Embryonic facial prominence (tissue), 1 donor: ENCODE results near the gene GRAMD2B.
"Not testable (repeated sequence)": the region's sequence is repeated elsewhere in the genome, so short reads cannot be mapped to it uniquely, and the experiment has no call there.

ENCODE experiments used
- DNase-seq: peaks from one replicate; pipeline ENCODE4 v3.0.0-alpha.2; 2016; ENCODE audit errors: extremely low spot score

Gene GRAMD2B

DNA sequence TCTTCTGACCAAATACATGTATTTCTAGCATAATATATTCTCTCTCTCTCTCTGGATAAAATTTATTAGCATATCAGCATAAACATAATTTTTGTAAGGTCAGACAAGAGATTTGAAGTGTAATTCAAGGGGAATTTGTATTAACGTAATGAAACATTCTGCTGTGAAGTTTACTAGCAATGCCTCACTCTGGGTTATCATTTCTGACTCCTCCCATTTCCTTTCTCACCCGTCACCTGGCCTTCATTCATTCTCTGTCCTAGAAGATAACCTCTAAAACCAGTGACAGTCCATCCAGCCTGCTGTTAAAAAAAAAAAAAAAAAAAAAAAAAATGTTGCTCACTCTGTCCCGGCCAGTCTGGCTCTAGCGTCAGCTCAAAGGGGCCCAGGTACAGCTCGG is 27.1 kb downstream of the GRAMD2B start:
- no peak for DNase-seq

DNA sequence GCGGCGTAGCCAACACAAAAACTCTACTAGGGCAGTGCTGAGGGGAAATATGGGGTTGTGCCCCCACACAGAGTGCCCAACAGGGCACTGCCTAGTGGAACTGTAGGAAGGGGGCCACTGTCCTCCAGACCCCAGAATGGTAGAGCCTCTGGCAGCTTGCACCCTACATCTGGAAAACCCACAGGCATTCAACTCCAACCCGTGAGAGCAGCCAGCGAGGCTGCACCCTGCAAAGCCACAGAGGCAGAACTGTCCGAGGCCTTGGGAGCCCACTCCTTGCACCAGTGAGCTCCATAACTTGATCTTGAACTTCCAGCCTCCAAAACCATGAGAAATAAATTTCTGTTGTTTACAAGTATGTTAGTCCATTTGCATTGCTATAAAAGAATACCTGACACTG is 27.7 kb downstream of the GRAMD2B start:
- no peak for DNase-seq

DNA sequence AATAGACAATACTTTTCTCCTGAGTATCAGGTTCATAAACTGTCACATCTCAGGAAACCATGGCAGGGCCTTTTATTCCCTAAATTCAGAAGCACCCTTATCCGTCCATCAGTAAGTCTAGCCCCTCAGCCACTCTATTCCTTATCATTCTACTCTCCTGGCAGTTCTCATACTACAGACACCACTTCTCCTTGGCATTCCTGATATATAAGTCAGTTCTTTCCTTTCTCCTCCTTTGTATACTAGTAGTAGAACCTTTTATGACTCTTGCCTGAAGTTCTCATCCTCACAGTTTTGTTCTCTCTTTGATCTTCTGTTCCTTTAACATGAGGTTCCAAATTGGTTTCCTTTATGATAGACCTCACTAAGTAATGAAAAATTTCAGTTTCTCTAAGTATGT is 29.3 kb downstream of the GRAMD2B start:
- DNase-seq: no peak

DNA sequence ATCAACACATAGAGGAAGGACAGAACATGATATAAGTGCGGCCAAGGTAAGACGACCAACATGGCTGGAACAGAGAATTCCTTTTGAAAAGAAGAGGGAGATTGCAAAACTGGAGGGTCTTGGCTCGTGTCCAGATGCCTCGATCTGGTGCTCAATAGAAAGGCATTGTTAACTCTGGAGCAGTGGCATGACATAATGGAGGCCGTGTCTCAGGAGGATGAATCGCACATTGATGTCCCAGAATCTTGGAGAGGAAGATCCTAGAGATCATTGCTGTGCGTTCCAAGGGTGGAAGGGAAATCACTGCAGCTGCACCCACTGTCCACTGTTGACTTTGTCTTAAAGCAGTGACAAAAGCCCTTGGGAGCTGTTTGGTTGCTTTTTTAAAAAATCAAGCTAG is 30.9 kb downstream of the GRAMD2B start:
- DNase-seq: no peak

DNA sequence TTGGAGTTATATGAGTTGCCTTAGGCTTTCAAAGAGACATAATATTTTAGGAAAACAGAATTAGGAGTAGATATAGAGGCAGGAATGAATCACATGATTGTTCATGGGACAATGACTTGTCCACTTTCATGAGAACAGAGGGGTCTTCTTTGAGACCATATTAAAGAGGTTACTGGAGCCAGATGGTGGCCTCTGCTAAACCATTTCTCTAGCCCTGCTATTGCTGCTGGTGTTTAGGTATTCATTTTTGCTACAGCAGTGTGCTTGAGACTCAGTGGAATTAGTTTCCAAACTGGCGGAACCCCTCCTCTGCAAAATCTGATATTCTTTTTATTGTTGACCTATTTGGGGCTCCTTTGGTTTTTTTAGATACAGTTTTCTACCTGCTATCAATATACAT is 31.3 kb downstream of the GRAMD2B start:
- no peak for DNase-seq

DNA sequence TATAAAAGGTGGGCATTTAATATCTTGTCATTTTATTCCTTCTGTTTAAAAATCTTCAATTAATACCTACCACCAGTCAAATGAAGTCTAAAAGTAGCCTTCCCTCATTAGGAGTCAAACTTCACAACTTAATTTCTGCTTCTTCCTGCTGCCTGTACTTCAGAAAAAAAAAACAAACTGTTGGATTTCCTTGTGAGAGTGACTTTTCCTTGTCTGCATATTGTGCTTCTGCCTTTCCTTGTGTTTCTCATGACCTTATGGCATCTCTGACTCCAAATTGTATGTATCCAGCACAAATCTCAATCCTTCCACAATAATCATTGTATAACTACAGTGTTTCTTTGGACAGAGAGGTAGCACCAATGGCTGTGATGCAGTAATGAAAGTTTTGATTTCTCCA is 32.1 kb downstream of the GRAMD2B start:
- DNase-seq: no peak

DNA sequence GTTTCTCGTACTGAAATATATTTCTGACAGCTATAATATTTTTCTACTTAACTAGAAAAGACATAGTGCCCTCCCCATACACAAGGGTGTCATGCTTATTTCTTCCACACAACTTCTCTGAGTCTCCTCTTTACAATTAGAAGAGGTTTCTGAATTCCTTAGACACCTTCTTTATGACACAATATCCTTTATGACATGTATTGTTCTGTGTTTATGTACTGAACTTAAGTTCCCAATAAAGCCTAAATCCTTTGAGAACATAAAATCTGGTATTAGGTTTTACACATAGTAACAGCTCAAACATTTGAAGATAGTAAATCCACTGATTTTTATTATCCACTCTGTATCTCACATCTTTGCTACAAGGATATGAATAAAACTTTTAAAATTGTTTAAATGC is 32.5 kb downstream of the GRAMD2B start:
- no peak for DNase-seq

DNA sequence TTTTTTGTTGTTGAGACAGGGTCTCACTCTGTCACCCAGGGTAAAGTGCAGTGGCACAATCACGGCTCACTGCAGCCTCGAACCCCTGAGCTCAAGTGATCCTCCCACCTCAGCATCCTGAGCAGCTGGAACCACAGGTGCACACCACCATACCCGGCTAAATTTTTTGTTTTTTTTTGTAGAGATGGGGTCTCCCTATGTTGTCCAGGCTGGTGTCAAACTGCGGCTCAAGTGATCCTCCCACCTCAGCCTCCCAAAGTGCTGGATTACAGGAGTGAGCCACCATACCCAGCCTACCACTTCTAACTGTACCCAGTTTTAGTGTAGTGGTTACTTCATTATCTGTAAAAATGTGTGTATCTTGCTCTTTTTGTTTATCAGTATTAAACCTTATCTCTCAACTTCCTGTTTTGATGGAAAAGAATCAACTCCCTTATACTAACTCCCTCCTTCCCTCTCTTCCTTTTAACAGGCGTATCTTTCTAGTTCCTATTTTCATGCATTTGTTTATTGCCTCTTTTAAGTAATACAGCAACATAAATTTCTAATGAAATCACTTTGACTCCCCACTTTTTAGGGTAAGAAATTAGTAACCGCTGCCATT is 33.1 kb downstream of the GRAMD2B start:
- no peak for DNase-seq

DNA sequence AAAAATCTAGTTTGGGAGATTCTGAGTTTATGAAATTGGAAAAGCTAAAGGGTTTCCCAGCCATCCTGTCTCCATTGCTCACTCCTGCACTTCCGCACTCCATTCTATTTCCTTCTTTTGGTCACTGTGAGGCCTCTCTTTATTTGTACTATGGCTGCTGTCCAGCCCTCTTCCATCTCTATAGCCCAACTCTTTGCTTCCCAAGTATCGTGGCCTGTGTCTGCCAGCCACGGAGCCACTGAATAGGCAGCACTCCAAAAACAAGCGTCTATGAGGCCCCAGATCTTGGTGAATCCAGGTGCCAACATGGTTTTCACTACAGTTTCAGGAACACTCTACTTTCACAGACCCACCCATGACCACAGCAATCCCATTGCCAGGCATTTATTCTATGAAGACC is 37.2 kb downstream of the GRAMD2B start:
- no peak for DNase-seq

DNA sequence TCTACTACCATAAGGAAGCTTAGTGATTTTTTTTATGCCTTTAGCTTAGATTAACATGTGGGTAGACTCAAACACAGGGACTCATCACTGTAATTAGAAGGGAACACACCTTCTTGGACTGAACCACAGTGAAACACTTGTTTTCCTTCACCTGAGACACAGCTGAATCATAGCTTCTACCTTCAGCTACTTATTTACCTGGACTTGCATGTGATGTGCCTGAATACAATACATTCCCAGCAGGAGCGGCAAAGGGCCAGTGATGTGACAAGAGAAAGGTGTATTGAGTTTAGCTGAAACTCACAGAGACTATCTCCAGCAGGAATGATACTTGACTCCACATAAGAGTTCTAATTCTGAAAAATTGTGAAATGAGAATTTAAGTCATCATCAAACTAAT is 37.8 kb downstream of the GRAMD2B start:
- no peak for DNase-seq

DNA sequence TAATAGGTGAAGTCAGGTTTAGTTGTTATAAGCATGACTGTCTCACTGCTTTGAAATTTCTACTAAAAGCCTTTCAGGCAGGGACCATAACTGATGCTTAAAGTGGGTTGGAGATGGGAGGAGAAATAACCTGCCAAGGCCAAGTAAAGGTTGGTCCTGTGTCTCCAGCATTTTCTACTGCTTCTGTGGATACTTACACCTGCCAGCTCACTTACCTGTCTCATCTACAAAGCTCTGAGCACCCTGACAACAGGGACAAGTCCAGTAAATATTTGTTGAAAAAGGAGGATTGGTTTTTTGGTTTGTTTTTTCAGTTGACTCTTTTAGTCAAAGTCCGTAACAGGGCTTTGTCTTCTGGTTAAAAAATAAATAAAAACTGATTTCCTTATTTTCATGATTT is 38.6 kb downstream of the GRAMD2B start:
- no peak for DNase-seq

DNA sequence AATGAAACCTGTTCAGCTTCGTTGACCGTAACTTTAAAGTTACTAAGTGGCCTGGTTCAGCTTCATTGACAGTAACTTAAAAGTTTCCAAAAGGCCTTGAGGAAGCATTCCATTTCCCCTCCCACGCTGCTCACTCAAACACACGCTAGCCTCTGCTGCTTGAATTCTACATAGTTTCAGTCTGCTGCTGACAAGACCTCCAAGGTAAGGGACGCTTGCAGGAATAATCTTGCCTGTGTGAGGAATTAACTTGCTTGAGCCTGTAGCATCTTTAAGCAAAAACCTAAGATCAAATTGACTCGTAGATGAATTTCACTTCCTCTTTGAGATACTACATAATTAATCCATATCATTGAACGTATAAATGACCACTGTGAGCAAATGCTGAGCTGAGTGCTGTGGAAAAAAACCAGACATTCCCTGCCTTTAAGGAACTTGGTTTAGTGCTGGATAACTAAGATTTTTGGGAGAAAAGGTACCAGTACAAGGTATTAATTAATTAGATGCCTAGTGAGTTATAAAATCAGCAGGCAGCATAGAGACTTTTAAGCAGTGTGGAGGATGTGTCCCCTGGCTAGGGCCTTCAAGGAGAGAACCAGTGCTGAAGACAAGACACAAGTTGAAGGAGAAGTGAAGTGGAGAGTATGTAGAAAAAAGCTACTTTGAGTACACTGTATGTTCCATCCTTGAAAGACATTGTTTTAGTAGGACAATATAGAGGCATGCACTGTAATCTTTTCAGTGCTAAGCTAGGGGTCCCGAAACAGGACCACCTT is 39.2 kb downstream of the GRAMD2B start:
- no peak for DNase-seq

DNA sequence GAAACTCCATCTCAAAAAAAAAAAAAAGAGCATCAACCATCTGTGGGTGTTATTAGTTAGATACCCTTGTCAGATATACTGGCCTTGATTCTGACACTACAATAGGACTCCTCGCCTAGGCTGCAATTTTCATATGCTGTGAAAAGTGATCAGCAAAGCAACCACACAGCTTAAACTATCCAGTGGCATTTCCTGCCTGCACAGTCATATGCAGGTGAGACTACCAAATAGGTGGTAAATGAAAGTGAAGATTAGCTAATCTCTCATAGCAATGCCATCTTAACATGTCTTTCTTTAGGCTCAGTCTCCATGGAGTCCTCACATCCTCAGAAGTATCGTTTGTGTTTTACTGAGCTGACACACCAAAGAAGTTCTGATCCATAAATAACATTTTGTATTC is 40.8 kb downstream of the GRAMD2B start:
- DNase-seq: no peak

DNA sequence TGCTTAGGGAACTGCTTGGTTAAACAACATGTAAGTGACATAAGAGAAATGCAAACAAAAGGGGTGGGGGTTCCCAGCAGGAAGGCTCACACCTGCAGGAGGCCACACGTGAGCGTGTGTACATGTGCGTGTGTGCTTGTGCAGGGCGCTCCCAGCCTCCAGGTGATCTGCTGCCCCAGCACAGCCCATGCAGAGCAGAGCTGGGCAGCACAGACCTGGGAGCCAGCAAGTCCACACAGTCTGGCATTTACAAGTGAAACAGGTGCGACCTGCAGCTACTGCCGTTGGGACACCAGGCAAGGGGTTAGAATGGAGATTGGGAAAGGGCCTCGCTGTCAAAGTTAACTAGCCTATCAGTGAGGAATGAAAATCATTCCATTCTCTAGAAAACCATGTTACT is 41.8 kb downstream of the GRAMD2B start:
- DNase-seq: no peak

DNA sequence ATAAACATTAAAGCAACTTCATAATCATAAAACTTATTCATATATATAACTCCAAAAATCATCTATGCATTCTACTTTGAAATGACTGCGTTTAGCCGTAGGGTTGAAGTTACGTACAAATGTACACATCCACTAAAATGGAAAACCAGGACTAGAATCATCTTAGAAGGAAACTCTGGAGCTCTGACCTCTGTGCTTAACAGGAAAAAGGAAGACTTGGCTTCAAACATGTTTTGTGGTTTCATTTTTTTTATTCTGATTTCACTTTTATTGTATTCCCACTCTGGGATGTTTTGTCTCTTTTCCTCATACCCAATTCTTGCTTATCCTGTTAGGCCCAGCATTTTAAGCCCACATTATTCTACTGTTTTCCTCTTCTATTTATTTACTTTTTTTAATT is 44.9 kb downstream of the GRAMD2B start:
- no peak for DNase-seq

DNA sequence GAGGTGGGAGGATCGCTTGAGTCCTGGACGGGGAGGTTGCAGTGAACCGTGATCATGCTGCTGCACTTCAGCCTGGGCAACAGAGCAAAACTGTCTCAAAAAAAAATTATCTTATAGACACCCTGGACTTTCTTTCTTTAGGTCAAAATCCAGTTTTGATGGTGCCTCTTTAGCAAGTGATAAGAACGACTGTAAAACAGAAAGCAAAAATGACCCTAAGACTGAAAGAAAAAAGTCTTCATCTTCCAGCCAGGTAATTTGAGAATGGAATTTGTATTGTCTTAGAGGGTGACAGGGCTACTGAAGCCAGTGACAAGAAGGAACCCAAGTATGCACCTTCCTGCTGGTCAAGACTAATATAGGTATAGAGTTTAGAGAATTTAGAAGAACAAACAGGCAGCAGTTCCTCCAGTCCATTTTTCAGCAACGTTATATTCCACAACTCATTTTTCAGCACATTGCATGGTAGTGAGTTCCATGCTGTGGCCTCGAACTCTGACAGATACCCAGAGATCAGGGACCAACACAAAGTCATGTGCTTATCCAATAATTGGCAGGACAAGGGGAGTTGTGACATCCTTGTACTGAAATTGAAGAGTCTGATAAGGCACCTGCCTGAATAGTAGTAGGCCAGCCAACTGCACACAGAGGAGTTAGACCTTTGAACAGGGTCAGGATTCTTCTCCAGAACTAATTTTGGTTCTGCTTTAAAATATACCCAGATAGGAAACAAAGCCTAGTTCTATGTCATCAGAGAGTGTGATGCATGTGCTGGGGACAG is 46.5 kb downstream of the GRAMD2B start:
- DNase-seq: no peak

DNA sequence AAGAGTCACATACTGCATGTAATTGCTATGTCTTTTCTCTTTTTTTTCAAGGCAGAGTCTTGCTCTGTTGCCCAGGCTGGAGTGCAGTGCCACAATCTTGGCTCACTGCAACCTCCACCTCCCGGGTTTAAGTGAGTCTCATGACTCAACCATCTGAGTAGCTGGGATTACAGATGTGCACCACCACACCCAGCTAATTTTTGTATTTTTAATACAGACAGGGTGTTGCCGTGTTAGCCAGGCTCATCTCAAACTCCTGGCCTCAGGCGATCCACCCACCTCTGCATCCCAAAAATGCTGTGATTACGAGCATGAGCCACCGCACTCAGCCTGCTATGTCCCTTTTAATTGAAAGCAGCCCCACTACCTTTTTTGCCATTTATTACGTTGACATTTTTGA is 47.3 kb downstream of the GRAMD2B start:
- not testable (repeated sequence) for DNase-seq

DNA sequence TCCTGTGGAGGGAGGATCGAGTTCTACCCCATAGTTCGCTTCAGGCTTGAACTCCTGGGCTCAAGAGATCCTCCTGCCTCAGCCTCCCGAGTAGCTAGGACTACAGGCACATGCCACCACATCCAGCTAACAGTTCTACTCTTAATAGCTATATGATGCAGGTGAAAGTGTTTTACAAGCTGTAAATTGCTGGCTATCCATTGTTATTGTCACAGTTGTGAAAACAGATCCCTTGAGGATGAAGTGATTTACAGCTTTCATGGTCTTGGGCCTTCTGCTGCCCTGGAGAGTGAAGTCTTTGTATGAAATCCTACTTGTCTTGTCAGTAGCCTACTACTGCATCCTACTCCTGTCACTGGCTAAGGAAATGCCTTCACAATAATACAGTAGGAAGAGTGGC is 48.0 kb downstream of the GRAMD2B start:
- no peak for DNase-seq

DNA sequence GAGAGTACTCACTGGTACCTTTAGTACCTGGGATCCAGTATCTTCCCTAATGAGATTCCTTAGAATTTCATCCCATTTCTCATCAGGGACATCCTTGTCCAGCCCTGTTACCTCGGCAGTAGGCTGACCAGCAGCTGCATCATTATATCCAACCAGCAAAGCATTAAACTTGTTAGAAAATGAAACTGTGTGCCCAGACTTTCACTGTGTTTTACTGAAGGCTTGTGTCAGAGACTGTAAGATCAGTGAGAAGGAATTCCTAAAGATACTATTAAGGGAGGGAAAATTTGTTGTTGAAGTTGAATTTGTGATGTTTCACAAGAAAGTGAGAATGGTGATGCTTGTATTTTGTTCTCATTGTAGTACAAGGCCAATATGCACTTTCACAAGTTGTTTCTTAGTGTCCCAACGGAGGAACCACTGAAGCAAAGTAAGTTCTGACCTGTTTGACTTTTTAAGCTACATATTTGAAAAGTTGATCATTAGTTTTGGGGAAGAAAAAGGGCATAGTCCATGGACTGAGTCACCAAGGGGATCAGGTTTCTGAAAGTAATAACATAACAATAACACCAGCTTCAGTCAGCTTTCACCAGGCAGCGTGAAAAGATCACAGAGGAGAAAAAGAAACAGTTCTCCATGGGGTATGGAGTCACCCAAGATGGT is 48.8 kb downstream of the GRAMD2B start:
- no peak for DNase-seq

DNA sequence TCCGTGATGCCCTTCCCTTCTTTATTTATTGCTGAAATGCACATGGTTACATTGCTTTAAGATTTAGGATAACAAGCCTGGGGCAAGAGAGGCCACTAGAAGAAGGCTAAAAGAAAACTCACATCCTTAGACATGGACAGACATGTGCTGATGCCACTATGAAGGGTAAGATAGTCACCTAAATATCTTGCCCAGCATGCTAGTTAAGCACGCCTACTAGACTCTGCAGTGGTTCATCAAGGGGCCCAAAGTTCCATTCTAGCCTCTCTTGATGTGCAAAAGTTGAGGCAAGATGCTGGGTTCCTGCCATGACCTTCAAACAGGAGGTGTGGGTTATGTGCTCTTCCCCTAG is 49.3 kb downstream of the GRAMD2B start:
- DNase-seq: no peak

DNA sequence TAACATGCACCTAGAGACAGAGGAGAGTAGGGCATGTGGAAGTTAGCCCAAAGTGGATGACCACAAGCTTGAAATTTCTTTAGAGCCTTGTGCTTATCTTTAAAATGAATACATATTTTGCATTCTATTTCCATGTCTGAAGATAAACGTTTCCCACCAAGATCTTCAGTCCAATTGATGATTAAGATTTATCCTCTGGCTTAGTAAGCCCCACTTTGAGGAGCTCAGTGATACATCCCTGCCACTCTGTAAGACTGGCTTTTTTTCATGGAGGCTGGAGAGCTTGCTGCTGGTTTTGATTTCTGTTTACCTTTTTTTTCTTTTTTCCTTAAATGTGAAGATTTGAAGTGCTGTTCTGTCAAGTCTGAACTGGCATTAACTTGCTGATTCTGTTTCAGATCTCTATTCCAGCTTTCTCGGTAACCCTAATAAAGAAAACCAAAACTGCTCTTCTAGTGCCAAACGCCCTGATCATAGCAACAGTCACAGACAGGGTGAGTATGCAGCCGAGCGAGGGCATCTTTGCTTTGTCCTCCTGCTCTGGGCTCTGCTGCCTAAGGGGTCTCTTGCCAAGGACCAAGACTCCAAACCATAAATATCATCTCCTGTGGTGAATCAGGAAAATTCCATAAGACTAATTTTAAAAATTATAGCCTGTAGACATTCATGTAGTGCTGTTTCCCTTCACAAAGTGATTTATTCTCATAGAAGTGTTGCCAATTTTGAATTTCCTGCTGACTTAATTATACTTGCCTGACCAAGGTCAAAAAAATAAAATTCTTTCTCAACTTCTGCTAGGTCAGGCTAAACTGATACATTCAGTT is 54.3 kb downstream of the GRAMD2B start:
- no peak for DNase-seq

DNA sequence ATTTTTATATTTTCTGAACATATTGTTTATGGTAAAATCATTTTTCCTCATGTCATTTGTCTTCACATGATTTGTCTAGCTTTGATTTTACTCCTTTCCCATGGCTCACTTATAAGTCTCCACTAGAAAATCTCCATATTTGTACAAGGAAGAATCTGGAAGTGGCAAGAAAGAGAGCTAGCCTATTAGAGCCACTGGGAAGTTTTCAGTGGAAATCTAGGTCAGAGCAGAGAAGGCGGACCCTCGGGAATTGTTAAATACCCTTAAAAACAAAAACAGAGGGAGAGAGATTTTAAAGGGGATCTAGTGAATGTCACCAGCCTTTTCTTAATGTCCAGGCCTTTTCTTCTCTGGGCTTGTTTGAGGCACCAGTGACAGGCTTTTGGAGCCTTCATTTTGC is 56.6 kb downstream of the GRAMD2B start:
- no peak for DNase-seq
